Measurements from ENCODE around the gene RASA1. TPM values are rescaled to one million over a fixed set of nuclear protein-coding genes. Genes with fewer than 3 reads are reported as not detected.

Gene RASA1
- total RNA-seq, 4 donors from 2014 or later, result 25.9 to 59.9 (median 46.3) TPM

DNA sequence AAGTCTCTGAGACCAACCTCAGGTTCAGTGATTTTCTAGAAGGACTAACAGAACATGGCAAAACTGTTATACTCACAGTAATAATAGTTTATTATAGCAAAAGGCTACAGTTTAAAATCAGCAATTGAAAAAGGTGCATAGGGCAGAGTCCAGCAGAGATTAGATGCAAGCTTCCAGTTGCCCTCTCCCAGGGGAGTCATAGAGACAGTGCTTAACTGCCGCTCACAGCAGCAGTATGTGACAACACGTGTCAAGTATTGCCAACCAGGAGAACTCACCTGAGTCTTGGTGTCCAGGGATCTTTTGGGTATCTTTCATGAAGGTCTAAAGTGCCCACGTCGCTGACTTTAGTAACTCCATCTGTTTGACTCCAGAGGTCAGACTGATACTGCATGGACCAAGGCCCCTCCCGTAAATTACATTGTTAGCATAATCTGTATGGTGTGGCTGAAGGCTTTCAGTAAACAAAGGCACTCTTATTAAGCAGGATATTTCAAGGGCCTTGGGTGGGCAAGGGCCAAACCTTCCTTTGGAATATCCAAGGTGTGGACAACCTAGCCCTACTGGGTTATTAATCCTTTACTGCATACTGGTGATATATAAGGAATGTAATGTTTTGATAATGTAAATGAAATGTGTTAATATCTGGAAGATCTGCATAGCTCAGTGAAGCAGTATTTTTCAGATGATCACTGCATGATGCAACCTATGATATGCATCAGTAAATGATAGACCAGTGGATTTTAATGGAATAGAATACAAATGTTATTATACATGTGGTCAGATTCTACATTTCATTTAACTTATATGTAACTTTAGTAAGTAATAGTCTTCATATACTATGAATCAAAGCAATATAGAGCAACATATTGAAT is 44.0 kb downstream of the RASA1 start:
- TF ChIP-seq CTCF (IDR thresholded peaks at IDR 0.05) (no peak), POLR2A (IDR thresholded peaks at IDR 0.05) (no peak)
- no peaks in the 10 kb centered on the region for H3K36me3 ChIP-seq
- intact Hi-C loops (cut with DNase I; ENCODE audit: low total_unique reads), result no loop called here
- H3K27ac ChIP-seq, result no peak overlapping the region
- H3K4me3 ChIP-seq, result no peak overlapping the region
- no peak for DNase-seq
- no peaks in the 10 kb centered on the region for H3K27me3 ChIP-seq
- H3K4me1 ChIP-seq, result no peaks in the 10 kb centered on the region
- H3K9me3 ChIP-seq, result no peaks in the 10 kb centered on the region

- H3K27ac ChIP-seq, result no peak overlapping the region
- DNase-seq, result no peak
- intact Hi-C loops (cut with DNase I; ENCODE audit: low total_unique reads), result no loop called here
- no peak for TF ChIP-seq CTCF (IDR thresholded peaks at IDR 0.05)
- TF ChIP-seq POLR2A (IDR thresholded peaks at IDR 0.05), result no peak
- H3K36me3 ChIP-seq, result no peaks in the 10 kb centered on the region
- H3K9me3 ChIP-seq, result no peaks in the 10 kb centered on the region
- H3K4me1 ChIP-seq, result no peaks in the 10 kb centered on the region
- no peaks in the 10 kb centered on the region for H3K27me3 ChIP-seq
- H3K4me3 ChIP-seq, result no peak overlapping the region
Observed at GRCh38 chr5:87313216-87313615, 45.5 kb downstream of the RASA1 start.

DNA sequence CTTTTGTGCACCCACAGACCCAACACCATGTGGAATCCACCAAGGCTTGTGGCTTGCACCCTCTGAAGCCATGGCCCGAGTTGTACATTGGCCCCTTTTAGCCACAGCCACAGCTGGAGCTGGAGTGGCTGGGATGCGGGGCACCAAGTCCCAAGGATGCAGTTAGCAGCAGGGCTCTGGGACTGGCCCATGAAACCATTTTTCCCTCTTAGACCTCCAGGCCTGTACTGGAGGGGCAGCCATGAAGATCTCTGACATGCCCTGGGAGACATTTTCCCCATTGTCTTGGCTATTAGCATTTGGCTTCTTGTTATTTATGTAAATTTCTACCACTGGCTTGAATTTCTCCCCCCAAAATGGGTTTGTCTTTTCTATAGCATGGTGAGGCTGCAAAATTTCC is 51.8 kb downstream of the RASA1 start:
- Histone ChIP-seq H3K4me1 (no peaks in the 10 kb centered on the region), H3K4me3 (no peak overlapping the region), H3K9me3 (no peaks in the 10 kb centered on the region), H3K27me3 (no peaks in the 10 kb centered on the region), H3K36me3 (no peaks in the 10 kb centered on the region), H3K27ac (no peak overlapping the region)
- no peak for DNase-seq
- intact Hi-C loops (cut with DNase I; ENCODE audit: low total_unique reads), result no loop called here
- no peak for TF ChIP-seq CTCF (IDR thresholded peaks at IDR 0.05)
- TF ChIP-seq POLR2A (IDR thresholded peaks at IDR 0.05), result no peak

GRCh38 chr5:87321605-87322004 is 53.9 kb downstream of the RASA1 start:
- H3K27me3 ChIP-seq, result no peaks in the 10 kb centered on the region
- no peak for DNase-seq
- H3K4me1 ChIP-seq, result no peaks in the 10 kb centered on the region
- intact Hi-C loops (cut with DNase I; ENCODE audit: low total_unique reads), result no loop called here
- no peaks in the 10 kb centered on the region for H3K36me3 ChIP-seq
- H3K4me3 ChIP-seq, result no peak overlapping the region
- H3K27ac ChIP-seq, result no peak overlapping the region
- H3K9me3 ChIP-seq, result no peaks in the 10 kb centered on the region
- TF ChIP-seq POLR2A (IDR thresholded peaks at IDR 0.05), result no peak
- no peak for TF ChIP-seq CTCF (IDR thresholded peaks at IDR 0.05)

DNA sequence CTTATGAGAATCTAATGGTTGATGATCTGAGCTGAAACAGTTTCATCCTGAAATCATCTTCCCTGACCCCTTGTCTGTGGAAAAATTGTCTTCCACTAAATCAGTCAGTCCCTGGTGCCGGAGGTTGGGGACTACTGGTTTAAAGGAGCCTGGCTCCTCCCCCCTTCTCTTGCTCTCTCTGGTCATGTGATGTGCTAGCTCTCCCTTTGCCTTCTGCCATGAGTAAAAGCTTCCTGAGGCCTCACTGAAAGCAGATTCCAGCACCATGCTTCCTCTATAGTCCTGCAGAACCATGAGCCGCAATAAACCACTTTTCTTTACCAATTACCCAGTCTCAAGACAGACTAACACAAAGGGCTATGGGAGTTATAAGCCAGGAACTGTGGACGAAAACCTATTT is 54.7 kb downstream of the RASA1 start:
- intact Hi-C loops (cut with DNase I; ENCODE audit: low total_unique reads), result no loop called here
- DNase-seq, result no peak
- H3K27me3 ChIP-seq, result no peaks in the 10 kb centered on the region
- H3K4me1 ChIP-seq, result no peaks in the 10 kb centered on the region
- TF ChIP-seq POLR2A (IDR thresholded peaks at IDR 0.05), result no peak
- H3K36me3 ChIP-seq, result no peaks in the 10 kb centered on the region
- H3K27ac ChIP-seq, result no peak overlapping the region
- H3K4me3 ChIP-seq, result no peak overlapping the region
- no peaks in the 10 kb centered on the region for H3K9me3 ChIP-seq
